Anterior cingulate cortex (tissue), 58 donors: ENCODE data around the gene MYH15.

Experiments used
- DNase-seq, 58 donors: peaks; one replicate each; lab custom pipeline; 2025; lab: John Stamatoyannopoulos, UW

Gene MYH15

GRCh38 chr3:108511055-108511454 lies 659 bp upstream of the MYH15 start:
- DNase-seq = no peak

DNA sequence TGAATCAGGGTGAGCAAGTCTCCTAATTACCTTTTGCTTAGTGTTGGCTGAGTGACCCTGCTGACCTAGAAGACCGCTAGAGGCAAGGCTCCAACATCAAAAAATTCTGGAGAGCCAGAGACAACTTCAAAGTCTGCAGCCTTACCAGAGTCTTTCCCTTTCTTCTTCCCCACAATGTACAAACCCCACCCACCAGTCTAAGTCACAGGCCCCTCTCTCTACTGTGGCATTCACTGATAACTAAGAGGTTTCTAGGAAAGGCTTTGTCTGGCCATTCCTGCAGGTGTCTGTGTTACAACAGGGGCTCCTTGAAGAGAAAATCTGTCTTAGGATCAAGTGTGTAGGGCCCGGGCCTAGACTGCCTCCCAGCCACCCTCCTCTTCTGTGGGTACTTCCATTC lies 525 bp downstream of the MYH15 start:
- DNase-seq = no peak

- DNase-seq = no peak
Observed at GRCh38 chr3:108509263-108509662, 1.1 kb downstream of the MYH15 start.

- DNase-seq = no peak
Observed at GRCh38 chr3:108507902-108508301, 2.5 kb downstream of the MYH15 start.

GRCh38 chr3:108505811-108506210 lies 4.6 kb downstream of the MYH15 start:
- DNase-seq = no peak

- no peak for DNase-seq
Observed at GRCh38 chr3:108503722-108504121, 6.7 kb downstream of the MYH15 start.

- no peak for DNase-seq
Observed at GRCh38 chr3:108501535-108501934, 8.9 kb downstream of the MYH15 start.

GRCh38 chr3:108500728-108501127 lies 9.7 kb downstream of the MYH15 start:
- no peak for DNase-seq

DNA sequence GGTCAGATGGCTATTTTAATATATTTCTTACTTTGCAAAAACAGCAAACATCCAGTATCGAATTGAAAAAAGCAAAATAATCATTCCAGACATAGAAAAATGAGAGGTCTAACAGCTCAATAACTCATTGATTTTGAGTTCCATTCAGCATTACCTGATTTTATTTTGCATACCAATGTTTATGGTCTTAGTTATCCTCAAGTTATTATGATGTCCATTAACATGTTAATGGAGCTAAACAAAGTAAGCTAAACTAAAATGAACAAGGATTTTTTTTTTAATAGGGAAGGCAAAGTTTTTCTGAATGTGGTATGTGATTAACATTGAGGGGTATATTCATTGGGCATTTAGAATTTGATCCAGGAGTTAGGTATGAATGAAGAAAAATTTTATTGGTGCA lies 13.1 kb downstream of the MYH15 start:
- DNase-seq = no peak

- DNase-seq = no peak
Observed at GRCh38 chr3:108495717-108496116, 14.7 kb downstream of the MYH15 start.

DNA sequence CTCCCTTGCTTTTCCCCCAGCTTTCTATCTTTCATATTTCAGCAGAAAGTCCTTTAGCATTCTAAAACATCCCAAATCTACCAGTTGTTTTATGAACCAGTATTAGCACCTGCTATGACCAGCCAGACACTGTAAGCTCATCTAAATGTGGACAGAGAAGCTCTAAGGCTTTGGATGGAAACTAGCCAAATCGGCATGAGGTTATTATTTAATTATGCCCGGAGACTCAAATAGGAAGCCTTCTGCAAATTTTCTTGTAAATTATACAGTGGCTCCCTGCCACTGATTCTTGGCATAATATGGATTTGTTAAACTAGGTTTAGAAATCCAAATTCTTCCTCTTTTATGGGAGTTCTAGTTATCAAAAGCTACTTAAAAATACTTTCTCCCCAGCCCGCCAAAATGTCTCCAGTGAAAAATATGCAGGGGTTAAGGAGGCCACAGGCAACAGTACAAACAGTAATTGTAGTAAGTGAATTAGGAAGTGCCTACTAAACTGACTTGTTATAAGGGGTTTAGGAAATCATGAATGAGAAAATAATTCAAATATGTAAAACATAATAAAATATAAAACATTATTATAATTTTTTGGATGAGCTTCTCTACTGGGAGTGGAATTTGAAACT lies 15.4 kb downstream of the MYH15 start:
- DNase-seq = no peak

DNA sequence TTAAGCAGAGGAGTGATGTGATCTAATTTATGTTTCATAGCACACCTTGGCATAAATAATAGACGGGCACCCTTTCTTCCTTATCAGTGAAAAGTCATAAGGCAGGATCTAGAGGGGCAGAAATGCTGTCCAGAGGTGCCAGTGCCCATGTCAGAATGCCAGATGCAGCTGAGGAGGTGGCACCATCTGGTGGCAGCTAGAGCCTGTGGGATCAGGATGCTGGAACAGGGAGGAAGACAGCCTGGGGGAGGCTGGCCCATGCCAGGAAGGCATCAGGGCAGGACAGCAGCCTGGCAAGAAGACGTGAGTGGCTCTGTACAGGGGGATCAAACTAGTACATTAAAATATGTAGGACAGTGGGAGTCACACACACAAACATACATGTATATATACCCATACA lies 16.5 kb downstream of the MYH15 start:
- peak in 2 of 58 donors; percentile 2 to 3 for DNase-seq

- DNase-seq = no peak
Observed at GRCh38 chr3:108491456-108491855, 18.9 kb downstream of the MYH15 start.

- peak in 16 of 58 donors; percentile 2 to 43 (median 18) for DNase-seq
Observed at GRCh38 chr3:108489776-108490175, 20.6 kb downstream of the MYH15 start.

DNA sequence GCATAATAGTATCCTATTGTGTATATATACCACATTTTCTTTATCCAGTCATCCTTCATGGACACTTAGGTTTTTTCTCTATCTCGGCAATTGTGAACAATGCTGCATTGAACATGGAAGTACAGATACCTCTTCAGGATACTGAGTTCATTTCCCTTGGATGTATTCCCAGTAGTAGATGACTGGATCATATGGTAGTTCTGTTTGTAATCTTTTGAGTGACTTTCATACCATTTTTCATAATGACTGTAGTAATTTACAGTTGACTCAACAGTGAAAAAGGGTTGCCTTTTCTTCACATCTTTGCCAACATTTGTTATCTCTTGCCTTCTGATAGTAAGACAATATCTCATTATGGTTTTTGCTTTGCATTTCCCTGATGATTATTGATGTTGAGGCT lies 21.8 kb downstream of the MYH15 start:
- no peak for DNase-seq

- DNase-seq = no peak
Observed at GRCh38 chr3:108487439-108487838, 23.0 kb downstream of the MYH15 start.

DNA sequence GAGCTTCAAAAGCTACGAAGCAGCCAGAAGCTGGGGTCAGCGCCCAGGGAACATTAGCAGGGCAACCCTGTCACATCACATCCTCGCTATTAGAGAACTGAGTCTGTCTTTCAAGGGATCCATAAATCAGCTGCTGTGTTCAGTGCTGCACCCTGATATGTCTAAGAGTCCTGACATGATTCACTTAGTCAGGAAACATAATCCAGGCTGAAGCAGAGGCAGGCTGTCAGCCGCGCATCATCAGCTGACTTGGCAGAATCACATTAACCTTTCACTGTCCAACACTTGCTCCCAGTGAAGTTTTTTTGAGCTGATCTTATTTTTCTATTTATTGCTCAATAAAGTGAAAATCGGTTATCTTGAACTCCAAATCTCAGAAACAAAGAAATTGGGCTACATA lies 23.5 kb downstream of the MYH15 start:
- peak in 48 of 58 donors; percentile 7 to 71 (median 35) for DNase-seq

GRCh38 chr3:108486338-108486737 lies 24.1 kb downstream of the MYH15 start:
- DNase-seq = peak in 4 of 58 donors; percentile 2 to 14 (median 12)

GRCh38 chr3:108485146-108485545 lies 25.2 kb downstream of the MYH15 start:
- DNase-seq = peak in 26 of 58 donors; percentile 4 to 74 (median 25)

- no peak for DNase-seq
Observed at GRCh38 chr3:108479224-108479623, 31.2 kb downstream of the MYH15 start.

DNA sequence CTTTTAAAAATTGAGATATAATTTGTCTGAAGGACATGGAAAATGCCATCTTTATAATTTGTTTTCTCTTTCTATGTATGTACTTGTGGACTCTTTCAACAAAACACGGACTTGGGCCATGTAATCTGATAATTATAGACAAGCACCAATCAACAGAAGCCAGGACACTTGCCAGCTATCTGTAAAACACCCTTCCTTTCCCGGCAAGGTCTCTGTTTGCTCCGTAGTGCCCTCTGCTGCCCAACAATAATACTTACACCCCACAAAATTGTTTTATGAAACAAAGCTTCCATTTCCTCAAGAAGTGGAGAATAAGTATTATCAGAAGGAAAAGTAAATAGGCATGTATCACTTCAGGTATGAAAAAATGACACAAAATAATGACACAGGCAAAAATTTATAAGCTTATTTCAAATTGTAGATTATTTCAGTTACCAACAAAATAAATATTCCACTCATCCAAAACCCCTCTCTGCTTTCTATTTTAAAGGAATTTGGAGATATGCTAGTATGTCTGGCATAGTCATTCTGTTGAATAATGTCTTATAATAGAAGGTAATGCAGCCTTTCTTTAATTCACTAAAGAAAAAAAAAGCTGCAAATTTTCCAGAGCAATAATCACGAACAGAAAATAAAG lies 32.8 kb downstream of the MYH15 start:
- peak in 29 of 58 donors; percentile 2 to 49 (median 18) for DNase-seq

DNA sequence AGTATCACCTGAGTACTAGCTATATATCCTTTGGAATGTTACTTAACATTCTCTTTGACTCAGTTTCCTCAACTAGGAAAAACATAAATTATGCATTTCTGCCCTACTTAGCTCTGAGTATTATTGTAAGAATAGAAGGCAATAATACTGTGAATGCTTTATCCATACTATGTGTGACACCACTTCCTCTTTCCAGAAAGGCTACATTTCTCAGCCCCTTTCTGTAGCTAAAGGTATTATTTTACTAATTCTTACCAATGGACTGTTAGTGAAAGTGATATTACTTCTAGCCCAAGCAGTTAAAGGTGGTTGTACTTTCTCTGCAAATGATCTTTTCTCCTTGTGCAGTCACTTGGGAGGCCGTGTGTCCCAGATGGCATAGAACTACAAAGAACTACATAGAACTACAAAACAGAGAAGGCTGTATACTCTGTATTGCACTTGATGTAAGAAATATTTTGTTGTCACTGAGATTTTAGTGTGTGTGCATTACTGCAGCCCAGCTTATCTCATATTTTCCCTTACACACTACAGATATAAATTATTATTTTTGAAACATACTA lies 35.1 kb downstream of the MYH15 start:
- peak in 2 of 58 donors; percentile 14 to 44 for DNase-seq
